ENCODE measurements around the gene RNF135. TPM values are rescaled to one million over a fixed set of nuclear protein-coding genes. Genes with fewer than 3 reads are reported as not detected.
"Not testable (repeated sequence)": the region's sequence is repeated elsewhere in the genome, so short reads cannot be mapped to it uniquely, and the experiment has no call there.

Gene RNF135
- polyA plus RNA-seq, 1 donor (not counting 4 experiments of a cell fraction or from before 2014, with no cell fraction given) = 13.6 TPM

DNA sequence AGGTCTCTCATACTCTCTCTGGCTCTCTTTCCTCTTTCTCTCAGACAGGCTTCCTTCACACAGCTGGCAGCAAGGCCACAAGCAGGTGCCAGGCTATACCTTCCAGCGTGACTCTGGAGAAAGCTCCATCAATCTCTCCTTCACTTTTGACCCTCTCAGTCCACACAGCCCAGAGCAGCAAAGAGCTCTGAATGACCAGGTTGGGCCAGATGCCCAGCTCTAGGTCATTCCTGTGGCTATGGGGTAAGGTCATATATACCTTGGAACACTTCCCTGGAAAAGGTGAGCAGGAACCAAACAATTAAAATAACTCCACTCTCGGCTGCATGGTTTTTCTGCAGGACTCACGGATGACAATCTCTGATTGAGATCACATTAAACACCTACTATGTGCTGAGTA lies 40.3 kb upstream of the RNF135 start:
- Histone ChIP-seq H3K36me3 (ENCODE audit: control insufficient read depth in 2 of 2, extremely low read depth in 1 of 2, insufficient read depth in 2 of 2, low read length in 2 of 2) (no peaks in the 10 kb centered on the region), H3K4me2 (ENCODE audit: control insufficient read depth, extremely low read depth, insufficient read depth, low read depth, low read length) (no peak overlapping the region), H2AFZ (ENCODE audit: control insufficient read depth, low read length) (no peak overlapping the region), H3K9ac (ENCODE audit: control insufficient read depth, extremely low read depth, insufficient read depth, low read length) (no peak overlapping the region), H3K9me3 (ENCODE audit: control insufficient read depth, low read depth, low read length) (no peaks in the 10 kb centered on the region), H3K27ac (ENCODE audit: control insufficient read depth, insufficient read depth, low read length) (no peak overlapping the region), H3K4me1 (ENCODE audit: control insufficient read depth, extremely low read depth, insufficient read depth, low read length) (no peaks in the 10 kb centered on the region), H3K9me1 (ENCODE audit: control insufficient read depth, extremely low read depth, insufficient read depth, low read length) (no peaks in the 10 kb centered on the region), H3K79me2 (ENCODE audit: control insufficient read depth, insufficient read depth, low read length) (no peaks in the 10 kb centered on the region), H3K27me3 (ENCODE audit: control insufficient read depth, extremely low read depth, insufficient read depth, low read length) (no peaks in the 10 kb centered on the region), H4K20me1 (ENCODE audit: control insufficient read depth, extremely low read depth, insufficient read depth, low read length) (no peaks in the 10 kb centered on the region), H3K4me3 (ENCODE audit: control insufficient read depth in 2 of 3, extremely low read depth in 1 of 3, insufficient read depth in 2 of 3, low read depth in 1 of 3, low read length in 3 of 3) (no peak overlapping the region)
- FAIRE-seq (no peak), DNase-seq (ENCODE audit: low read depth, low spot score) (no peak)
- dilution Hi-C loops (cut with MboI; ENCODE audit: extremely low pct_ligation_motif_present, low sequenced_read_pairs) = no loop called here
- TF ChIP-seq, protein P1, sequence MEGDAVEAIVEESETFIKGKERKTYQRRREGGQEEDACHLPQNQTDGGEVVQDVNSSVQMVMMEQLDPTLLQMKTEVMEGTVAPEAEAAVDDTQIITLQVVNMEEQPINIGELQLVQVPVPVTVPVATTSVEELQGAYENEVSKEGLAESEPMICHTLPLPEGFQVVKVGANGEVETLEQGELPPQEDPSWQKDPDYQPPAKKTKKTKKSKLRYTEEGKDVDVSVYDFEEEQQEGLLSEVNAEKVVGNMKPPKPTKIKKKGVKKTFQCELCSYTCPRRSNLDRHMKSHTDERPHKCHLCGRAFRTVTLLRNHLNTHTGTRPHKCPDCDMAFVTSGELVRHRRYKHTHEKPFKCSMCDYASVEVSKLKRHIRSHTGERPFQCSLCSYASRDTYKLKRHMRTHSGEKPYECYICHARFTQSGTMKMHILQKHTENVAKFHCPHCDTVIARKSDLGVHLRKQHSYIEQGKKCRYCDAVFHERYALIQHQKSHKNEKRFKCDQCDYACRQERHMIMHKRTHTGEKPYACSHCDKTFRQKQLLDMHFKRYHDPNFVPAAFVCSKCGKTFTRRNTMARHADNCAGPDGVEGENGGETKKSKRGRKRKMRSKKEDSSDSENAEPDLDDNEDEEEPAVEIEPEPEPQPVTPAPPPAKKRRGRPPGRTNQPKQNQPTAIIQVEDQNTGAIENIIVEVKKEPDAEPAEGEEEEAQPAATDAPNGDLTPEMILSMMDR (optimal IDR thresholded peaks at IDR 0.05 in 1 of 3, IDR thresholded peaks at IDR 0.05 in 1 of 3, conservative IDR thresholded peaks at IDR 0.05 in 1 of 3; ENCODE audit: extremely low read depth in 1 of 3, insufficient read depth in 2 of 3, low read length in 3 of 3) = no peak
- TF ChIP-seq EZH2 (IDR thresholded peaks at IDR 0.05; ENCODE audit: low read length) = no peak

DNA sequence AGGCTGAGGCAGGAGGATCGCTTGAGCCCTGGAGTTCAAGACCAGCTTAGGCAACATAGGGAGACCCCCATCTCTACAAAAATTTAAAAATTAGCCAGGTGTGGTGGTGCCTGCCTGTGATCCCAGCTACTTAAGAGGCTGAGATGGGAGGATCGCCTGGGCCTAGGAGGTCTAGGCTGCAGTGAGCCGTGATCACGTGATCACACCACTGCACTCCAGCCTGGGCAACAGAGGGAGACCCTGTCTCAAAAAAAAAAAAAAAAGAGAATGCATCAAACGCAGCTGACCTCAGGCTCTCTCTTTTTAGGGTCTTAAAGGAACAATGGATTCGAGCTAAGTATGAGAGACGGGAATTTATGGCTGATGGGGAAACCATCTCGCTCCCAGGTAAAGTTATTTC lies 39.3 kb upstream of the RNF135 start:
- H3K36me3 ChIP-seq (ENCODE audit: control insufficient read depth in 2 of 2, extremely low read depth in 1 of 2, insufficient read depth in 2 of 2, low read length in 2 of 2); H3K9ac ChIP-seq (ENCODE audit: control insufficient read depth, extremely low read depth, insufficient read depth, low read length); H3K9me3 ChIP-seq (ENCODE audit: control insufficient read depth, low read depth, low read length); H2AFZ ChIP-seq (ENCODE audit: control insufficient read depth, low read length); DNase-seq (ENCODE audit: low read depth, low spot score); H3K9me1 ChIP-seq (ENCODE audit: control insufficient read depth, extremely low read depth, insufficient read depth, low read length); FAIRE-seq; H3K79me2 ChIP-seq (ENCODE audit: control insufficient read depth, insufficient read depth, low read length); H3K27me3 ChIP-seq (ENCODE audit: control insufficient read depth, extremely low read depth, insufficient read depth, low read length); H3K4me2 ChIP-seq (ENCODE audit: control insufficient read depth, extremely low read depth, insufficient read depth, low read depth, low read length); H3K4me1 ChIP-seq (ENCODE audit: control insufficient read depth, extremely low read depth, insufficient read depth, low read length); dilution Hi-C loops (cut with MboI; ENCODE audit: extremely low pct_ligation_motif_present, low sequenced_read_pairs); H4K20me1 ChIP-seq (ENCODE audit: control insufficient read depth, extremely low read depth, insufficient read depth, low read length); H3K27ac ChIP-seq (ENCODE audit: control insufficient read depth, insufficient read depth, low read length); H3K4me3 ChIP-seq (ENCODE audit: control insufficient read depth in 2 of 3, extremely low read depth in 1 of 3, insufficient read depth in 2 of 3, low read depth in 1 of 3, low read length in 3 of 3): not testable (repeated sequence)

DNA sequence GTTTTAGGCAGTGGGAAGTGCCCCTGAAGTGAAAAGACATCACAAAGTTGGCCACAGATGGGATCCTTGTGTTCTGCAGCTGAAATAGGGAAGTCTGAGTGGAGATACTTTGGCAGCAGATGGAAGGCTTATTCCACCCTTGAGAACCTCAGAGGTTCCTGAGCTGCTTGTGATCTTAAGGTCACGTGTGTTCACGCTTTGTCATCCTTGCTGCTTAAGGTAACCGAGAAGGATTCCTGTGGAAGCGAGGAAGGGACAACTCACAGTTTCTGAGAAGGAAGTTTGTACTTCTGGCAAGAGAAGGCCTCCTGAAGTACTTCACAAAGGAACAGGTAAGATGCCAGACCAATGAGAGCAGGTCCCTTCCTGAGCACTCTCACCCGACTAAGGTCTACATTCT lies 36.9 kb upstream of the RNF135 start:
- Histone ChIP-seq H3K9ac (ENCODE audit: control insufficient read depth, extremely low read depth, insufficient read depth, low read length) (no peak overlapping the region), H2AFZ (ENCODE audit: control insufficient read depth, low read length) (no peak overlapping the region), H3K4me3 (ENCODE audit: control insufficient read depth in 2 of 3, extremely low read depth in 1 of 3, insufficient read depth in 2 of 3, low read depth in 1 of 3, low read length in 3 of 3) (no peak overlapping the region), H3K27ac (ENCODE audit: control insufficient read depth, insufficient read depth, low read length) (no peak overlapping the region), H3K4me2 (ENCODE audit: control insufficient read depth, extremely low read depth, insufficient read depth, low read depth, low read length) (no peak overlapping the region), H3K36me3 (ENCODE audit: control insufficient read depth in 2 of 2, extremely low read depth in 1 of 2, insufficient read depth in 2 of 2, low read length in 2 of 2) (no peaks in the 10 kb centered on the region), H4K20me1 (ENCODE audit: control insufficient read depth, extremely low read depth, insufficient read depth, low read length) (no peaks in the 10 kb centered on the region), H3K9me1 (ENCODE audit: control insufficient read depth, extremely low read depth, insufficient read depth, low read length) (no peaks in the 10 kb centered on the region), H3K4me1 (ENCODE audit: control insufficient read depth, extremely low read depth, insufficient read depth, low read length) (no peaks in the 10 kb centered on the region), H3K79me2 (ENCODE audit: control insufficient read depth, insufficient read depth, low read length) (no peaks in the 10 kb centered on the region), H3K9me3 (ENCODE audit: control insufficient read depth, low read depth, low read length) (no peaks in the 10 kb centered on the region), H3K27me3 (ENCODE audit: control insufficient read depth, extremely low read depth, insufficient read depth, low read length) (no peaks in the 10 kb centered on the region)
- dilution Hi-C loops (cut with MboI; ENCODE audit: extremely low pct_ligation_motif_present, low sequenced_read_pairs) = no loop called here
- DNase-seq (ENCODE audit: low read depth, low spot score) (no peak), FAIRE-seq (no peak)
- TF ChIP-seq, protein P1 (optimal IDR thresholded peaks at IDR 0.05 in 1 of 3, IDR thresholded peaks at IDR 0.05 in 1 of 3, conservative IDR thresholded peaks at IDR 0.05 in 1 of 3; ENCODE audit: extremely low read depth in 1 of 3, insufficient read depth in 2 of 3, low read length in 3 of 3) = no peak
- no peak for TF ChIP-seq EZH2 (IDR thresholded peaks at IDR 0.05; ENCODE audit: low read length)
